NK-92 treated with Interleukin-12 subunit alpha and Interleukin-12 subunit beta, amount 100 ng/mL, for 24 hours (cell line): Measurements from ENCODE around the gene CASKIN1.
"Not testable (repeated sequence)": the region's sequence is repeated elsewhere in the genome, so short reads cannot be mapped to it uniquely, and the experiment has no call there.

Experiments used
- DNase-seq: peaks from one replicate; lab custom pipeline; 2025; lab: John Stamatoyannopoulos, UW

The CASKIN1 gene

DNA sequence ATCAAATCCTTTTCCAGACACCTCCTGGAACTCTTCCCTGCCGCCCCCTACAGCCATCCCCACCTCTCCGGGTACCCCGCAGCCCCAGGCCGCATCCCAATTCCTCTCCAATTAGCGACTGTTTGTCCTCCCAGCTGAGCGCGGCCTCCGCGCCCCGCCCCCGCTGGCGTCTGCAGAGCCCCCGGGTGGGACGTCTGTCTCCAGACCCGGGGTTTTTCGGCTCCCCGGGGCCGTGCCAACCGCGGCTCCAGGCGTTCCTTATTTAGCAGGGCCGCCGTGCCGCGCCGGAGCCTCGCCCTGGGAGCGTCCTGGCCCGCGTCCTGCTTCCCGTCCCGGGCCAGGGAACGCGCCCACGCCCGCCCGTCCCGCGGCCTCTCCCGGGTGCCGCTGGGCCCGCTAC, 61.3 kb downstream of the CASKIN1 start:
- not testable (repeated sequence) for DNase-seq

DNA sequence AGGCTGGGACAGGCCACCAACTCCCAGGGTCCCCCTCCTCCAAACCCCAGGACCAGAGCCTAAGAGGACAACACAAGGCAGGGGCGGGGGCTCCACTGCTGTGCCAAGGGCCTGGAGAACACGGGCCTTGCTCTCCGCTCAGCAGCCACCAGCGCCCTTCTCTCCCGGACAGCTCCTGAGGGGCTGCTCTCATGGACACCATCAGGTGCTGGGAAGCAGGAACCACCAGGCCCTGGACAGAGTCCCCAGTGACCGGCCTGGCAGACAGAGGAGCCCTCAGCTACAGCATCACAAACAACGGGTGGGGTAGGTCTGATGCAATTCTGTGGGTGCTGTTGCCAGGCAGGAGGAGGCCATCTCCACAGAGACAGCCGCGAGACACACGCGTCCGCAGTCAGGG, 62.6 kb downstream of the CASKIN1 start:
- DNase-seq: not testable (repeated sequence)

DNA sequence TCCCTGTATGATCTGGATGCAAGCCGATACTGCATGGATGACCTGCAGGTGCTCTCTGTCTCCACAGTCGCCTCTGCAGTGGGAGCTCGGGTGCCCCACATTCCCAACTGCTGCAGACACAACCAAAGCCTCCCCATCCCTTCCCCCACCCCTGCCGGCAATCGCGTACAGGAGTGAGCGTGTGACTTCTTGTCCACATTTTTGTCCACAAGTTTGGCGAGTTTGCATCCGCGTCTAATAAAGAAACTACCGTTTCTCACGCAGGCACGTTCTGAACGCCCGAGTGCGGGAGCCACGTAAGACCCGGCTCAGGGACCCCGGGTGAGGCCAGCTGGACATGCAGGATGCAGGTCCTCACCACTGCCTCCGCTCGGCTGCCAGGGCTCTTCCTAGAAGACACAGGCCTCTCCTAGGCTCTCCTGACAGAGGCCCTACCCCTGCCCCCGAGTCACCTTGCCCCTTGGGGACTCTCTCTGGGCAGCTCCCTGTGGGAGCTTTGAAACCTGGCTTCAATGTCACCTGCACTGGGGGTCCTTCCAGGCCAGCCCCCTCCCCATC, 66.4 kb downstream of the CASKIN1 start:
- DNase-seq: not testable (repeated sequence)

DNA sequence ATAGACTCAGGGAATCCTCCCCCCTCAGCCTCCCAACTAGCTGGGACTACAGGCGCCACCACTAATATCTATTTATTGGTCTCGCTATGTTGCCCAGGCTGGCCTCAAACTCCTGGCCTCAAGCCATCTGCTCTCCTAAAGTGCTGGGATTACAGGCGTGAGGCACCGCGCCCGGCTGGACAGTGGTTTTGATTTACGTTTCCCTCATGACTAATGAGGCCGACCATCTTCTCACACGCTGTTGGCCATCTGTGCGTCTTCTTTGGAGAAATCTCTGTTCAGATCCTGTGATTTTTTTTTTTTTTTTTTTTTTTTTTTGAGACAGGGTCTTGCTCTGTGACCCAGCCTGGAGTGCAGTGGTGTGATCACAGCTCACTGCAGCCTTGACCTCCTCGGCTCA, 67.2 kb downstream of the CASKIN1 start:
- not testable (repeated sequence) for DNase-seq

DNA sequence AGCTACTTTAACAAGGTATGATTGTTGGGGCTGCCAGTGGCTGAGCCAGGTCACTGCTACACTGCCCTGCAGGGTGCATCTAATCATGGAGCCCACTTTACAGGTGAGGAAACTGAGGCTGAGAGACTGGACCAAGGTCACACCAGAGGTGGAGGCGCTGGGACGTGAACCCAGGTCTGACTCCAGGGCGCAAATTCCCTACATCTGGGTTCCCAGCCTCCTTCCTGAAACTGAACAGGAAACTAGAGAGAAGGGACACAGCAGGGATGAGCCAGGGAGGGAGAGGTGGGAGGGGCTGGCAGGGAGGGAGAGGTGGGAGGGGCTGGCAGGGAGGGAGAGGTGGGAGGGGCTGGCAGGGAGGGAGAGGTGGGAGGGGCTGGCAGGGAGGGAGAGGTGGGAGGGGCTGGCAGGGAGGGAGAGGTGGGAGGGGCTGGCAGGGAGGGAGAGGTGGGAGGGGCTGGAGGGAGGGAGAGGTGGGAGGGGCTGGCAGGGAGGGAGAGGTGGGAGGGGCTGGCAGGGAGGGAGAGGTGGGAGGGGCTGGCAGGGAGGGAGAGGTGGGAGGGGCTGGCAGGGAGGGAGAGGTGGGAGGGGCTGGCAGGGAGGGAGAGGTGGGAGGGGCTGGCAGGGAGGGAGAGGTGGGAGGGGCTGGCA, 68.7 kb downstream of the CASKIN1 start:
- not testable (repeated sequence) for DNase-seq
